ENCODE data around the gene REC8.

REC8 gene

GRCh38 chr14:24145690-24146452, 26.0 kb upstream of the REC8 start:
- in situ Hi-C loops (cut with HindIII; ENCODE audit: low sequenced_read_pairs), result no loop called here
- H3K4me3 ChIP-seq (ENCODE audit: low read depth, low read length), result peak overlapping the region; percentile 87
- no peak for TF ChIP-seq CTCF (IDR thresholded peaks at IDR 0.05; ENCODE audit: low read depth, low read length, missing control alignments)
- DNase-seq (ENCODE audit: low read depth), result no peak

GRCh38 chr14:24146453-24146977, 25.4 kb upstream of the REC8 start, which contains the start of gene PSME2:
TSS of gene PSME2 (minus strand) at chr14:24146610. CDS start at chr14:24146581, 29 bp downstream.
- peak; percentile 91 for DNase-seq (ENCODE audit: low read depth)
- TF ChIP-seq CTCF (IDR thresholded peaks at IDR 0.05; ENCODE audit: low read depth, low read length, missing control alignments), result no peak
- in situ Hi-C loops (cut with HindIII; ENCODE audit: low sequenced_read_pairs), result no loop called here

GRCh38 chr14:24146978-24147760, 24.7 kb upstream of the REC8 start, which contains the start of gene RNF31:
TSS of gene RNF31 (plus strand) at chr14:24147498. CDS start at chr14:24147699, 201 bp downstream.
- H3K4me3 ChIP-seq (ENCODE audit: low read depth, low read length), result peak within 1 kb of the TSS; percentile 87
- TF ChIP-seq CTCF (IDR thresholded peaks at IDR 0.05; ENCODE audit: low read depth, low read length, missing control alignments), result no peak
- DNase-seq (ENCODE audit: low read depth), result peak; percentile 98
- in situ Hi-C loops (cut with HindIII; ENCODE audit: low sequenced_read_pairs), result no loop called here

More at GRCh38 chr14:24146453-24146977, 25.4 kb upstream of the REC8 start, which contains the start of gene PSME2:
- H3K4me3 ChIP-seq (ENCODE audit: low read depth, low read length), result peak within 1 kb of the TSS; percentile 87

- no peak for DNase-seq (ENCODE audit: low read depth)
- peak overlapping the region; percentile 87 for H3K4me3 ChIP-seq (ENCODE audit: low read depth, low read length)
- in situ Hi-C loops (cut with HindIII; ENCODE audit: low sequenced_read_pairs), result no loop called here
- no peak for TF ChIP-seq CTCF (IDR thresholded peaks at IDR 0.05; ENCODE audit: low read depth, low read length, missing control alignments)
Measured at GRCh38 chr14:24147761-24148428, 24.0 kb upstream of the REC8 start.

- no peak for TF ChIP-seq CTCF (IDR thresholded peaks at IDR 0.05; ENCODE audit: low read depth, low read length, missing control alignments)
- in situ Hi-C loops (cut with HindIII; ENCODE audit: low sequenced_read_pairs), result no loop called here
- H3K4me3 ChIP-seq (ENCODE audit: low read depth, low read length), result no peak overlapping the region
- DNase-seq (ENCODE audit: low read depth), result no peak
Measured at GRCh38 chr14:24149302-24149969, 22.4 kb upstream of the REC8 start.
